ENCODE measurements around the gene SLC35G6.

Gene SLC35G6

GRCh38 chr17:7499161-7499560 lies 17.9 kb downstream of the SLC35G6 start:
- Histone ChIP-seq H3K36me3 (ENCODE audit: insufficient read depth, low read length) (peaks cover 83% of the 10 kb centered on the region), H3K4me1 (ENCODE audit: control insufficient read depth, insufficient read depth, low read length) (no peaks in the 10 kb centered on the region), H3K9me3 (replicated peaks; ENCODE audit: low read length) (no peaks in the 10 kb centered on the region), H3K4me3 (ENCODE audit: low read length) (no peak overlapping the region), H3K4me2 (ENCODE audit: low read length) (no peak overlapping the region), H3K27me3 (ENCODE audit: control insufficient read depth, insufficient read depth, low read length) (no peaks in the 10 kb centered on the region), H3K9ac (ENCODE audit: low read depth, low read length) (no peak overlapping the region)

GRCh38 chr17:7501729-7502128 lies 20.5 kb downstream of the SLC35G6 start:
- peaks cover 92% of the 10 kb centered on the region for H3K36me3 ChIP-seq (ENCODE audit: insufficient read depth, low read length)
- no peaks in the 10 kb centered on the region for H3K27me3 ChIP-seq (ENCODE audit: control insufficient read depth, insufficient read depth, low read length)
- no peaks in the 10 kb centered on the region for H3K4me1 ChIP-seq (ENCODE audit: control insufficient read depth, insufficient read depth, low read length)
- no peaks in the 10 kb centered on the region for H3K9me3 ChIP-seq (replicated peaks; ENCODE audit: low read length)
- no peak overlapping the region for H3K9ac ChIP-seq (ENCODE audit: low read depth, low read length)
- no peak overlapping the region for H3K4me2 ChIP-seq (ENCODE audit: low read length)
- H3K4me3 ChIP-seq (ENCODE audit: low read length): no peak overlapping the region

GRCh38 chr17:7502171-7502847 lies 21.1 kb downstream of the SLC35G6 start:
- peaks cover 91% of the 10 kb centered on the region for H3K36me3 ChIP-seq (ENCODE audit: insufficient read depth, low read length)
- no peaks in the 10 kb centered on the region for H3K27me3 ChIP-seq (ENCODE audit: control insufficient read depth, insufficient read depth, low read length)
- H3K4me2 ChIP-seq (ENCODE audit: low read length): no peak overlapping the region
- H3K9ac ChIP-seq (ENCODE audit: low read depth, low read length): no peak overlapping the region
- no peaks in the 10 kb centered on the region for H3K4me1 ChIP-seq (ENCODE audit: control insufficient read depth, insufficient read depth, low read length)
- H3K4me3 ChIP-seq (ENCODE audit: low read length): no peak overlapping the region
- no peaks in the 10 kb centered on the region for H3K9me3 ChIP-seq (replicated peaks; ENCODE audit: low read length)

GRCh38 chr17:7502987-7503386 lies 21.7 kb downstream of the SLC35G6 start:
- H3K4me2 ChIP-seq (ENCODE audit: low read length): no peak overlapping the region
- peaks cover 90% of the 10 kb centered on the region for H3K36me3 ChIP-seq (ENCODE audit: insufficient read depth, low read length)
- H3K4me1 ChIP-seq (ENCODE audit: control insufficient read depth, insufficient read depth, low read length): no peaks in the 10 kb centered on the region
- H3K9me3 ChIP-seq (replicated peaks; ENCODE audit: low read length): no peaks in the 10 kb centered on the region
- no peaks in the 10 kb centered on the region for H3K27me3 ChIP-seq (ENCODE audit: control insufficient read depth, insufficient read depth, low read length)
- H3K9ac ChIP-seq (ENCODE audit: low read depth, low read length): no peak overlapping the region
- H3K4me3 ChIP-seq (ENCODE audit: low read length): no peak overlapping the region

GRCh38 chr17:7503521-7503920 lies 22.3 kb downstream of the SLC35G6 start:
- peaks cover 90% of the 10 kb centered on the region for H3K36me3 ChIP-seq (ENCODE audit: insufficient read depth, low read length)

GRCh38 chr17:7508145-7508544 lies 26.9 kb downstream of the SLC35G6 start:
- no peak overlapping the region for H3K4me3 ChIP-seq (ENCODE audit: low read length)
- H3K36me3 ChIP-seq (ENCODE audit: insufficient read depth, low read length): peaks cover 90% of the 10 kb centered on the region
- H3K9me3 ChIP-seq (replicated peaks; ENCODE audit: low read length): no peaks in the 10 kb centered on the region
- no peak overlapping the region for H3K9ac ChIP-seq (ENCODE audit: low read depth, low read length)
- no peaks in the 10 kb centered on the region for H3K27me3 ChIP-seq (ENCODE audit: control insufficient read depth, insufficient read depth, low read length)
- H3K4me1 ChIP-seq (ENCODE audit: control insufficient read depth, insufficient read depth, low read length): no peaks in the 10 kb centered on the region
- no peak overlapping the region for H3K4me2 ChIP-seq (ENCODE audit: low read length)

More at GRCh38 chr17:7503521-7503920, 22.3 kb downstream of the SLC35G6 start:
- no peaks in the 10 kb centered on the region for H3K4me1 ChIP-seq (ENCODE audit: control insufficient read depth, insufficient read depth, low read length)
- no peaks in the 10 kb centered on the region for H3K9me3 ChIP-seq (replicated peaks; ENCODE audit: low read length)
- H3K9ac ChIP-seq (ENCODE audit: low read depth, low read length): no peak overlapping the region
- H3K27me3 ChIP-seq (ENCODE audit: control insufficient read depth, insufficient read depth, low read length): no peaks in the 10 kb centered on the region
- H3K4me2 ChIP-seq (ENCODE audit: low read length): no peak overlapping the region
- H3K4me3 ChIP-seq (ENCODE audit: low read length): no peak overlapping the region

GRCh38 chr17:7508846-7509245 lies 27.6 kb downstream of the SLC35G6 start:
- no peaks in the 10 kb centered on the region for H3K4me1 ChIP-seq (ENCODE audit: control insufficient read depth, insufficient read depth, low read length)
- H3K9ac ChIP-seq (ENCODE audit: low read depth, low read length): no peak overlapping the region
- peaks cover 90% of the 10 kb centered on the region for H3K36me3 ChIP-seq (ENCODE audit: insufficient read depth, low read length)
- H3K9me3 ChIP-seq (replicated peaks; ENCODE audit: low read length): no peaks in the 10 kb centered on the region
- no peaks in the 10 kb centered on the region for H3K27me3 ChIP-seq (ENCODE audit: control insufficient read depth, insufficient read depth, low read length)
- H3K4me3 ChIP-seq (ENCODE audit: low read length): no peak overlapping the region
- H3K4me2 ChIP-seq (ENCODE audit: low read length): no peak overlapping the region

- H3K36me3 ChIP-seq (ENCODE audit: insufficient read depth, low read length): peaks cover 88% of the 10 kb centered on the region
Measured at GRCh38 chr17:7509937-7510336, 28.7 kb downstream of the SLC35G6 start.

GRCh38 chr17:7511108-7511507 lies 29.9 kb downstream of the SLC35G6 start:
- H3K4me2 ChIP-seq (ENCODE audit: low read length): no peak overlapping the region
- H3K9ac ChIP-seq (ENCODE audit: low read depth, low read length): no peak overlapping the region
- no peaks in the 10 kb centered on the region for H3K9me3 ChIP-seq (replicated peaks; ENCODE audit: low read length)
- H3K27me3 ChIP-seq (ENCODE audit: control insufficient read depth, insufficient read depth, low read length): no peaks in the 10 kb centered on the region
- no peak overlapping the region for H3K4me3 ChIP-seq (ENCODE audit: low read length)
- H3K36me3 ChIP-seq (ENCODE audit: insufficient read depth, low read length): peaks cover 85% of the 10 kb centered on the region
- H3K4me1 ChIP-seq (ENCODE audit: control insufficient read depth, insufficient read depth, low read length): no peaks in the 10 kb centered on the region

More at GRCh38 chr17:7509937-7510336, 28.7 kb downstream of the SLC35G6 start:
- Histone ChIP-seq H3K4me3 (ENCODE audit: low read length) (no peak overlapping the region), H3K9ac (ENCODE audit: low read depth, low read length) (no peak overlapping the region), H3K4me2 (ENCODE audit: low read length) (no peak overlapping the region), H3K4me1 (ENCODE audit: control insufficient read depth, insufficient read depth, low read length) (no peaks in the 10 kb centered on the region), H3K9me3 (replicated peaks; ENCODE audit: low read length) (no peaks in the 10 kb centered on the region), H3K27me3 (ENCODE audit: control insufficient read depth, insufficient read depth, low read length) (no peaks in the 10 kb centered on the region)

GRCh38 chr17:7512105-7512504 lies 30.9 kb downstream of the SLC35G6 start:
- no peak overlapping the region for H3K4me2 ChIP-seq (ENCODE audit: low read length)
- H3K4me1 ChIP-seq (ENCODE audit: control insufficient read depth, insufficient read depth, low read length): no peaks in the 10 kb centered on the region
- no peaks in the 10 kb centered on the region for H3K9me3 ChIP-seq (replicated peaks; ENCODE audit: low read length)
- no peak overlapping the region for H3K4me3 ChIP-seq (ENCODE audit: low read length)
- H3K36me3 ChIP-seq (ENCODE audit: insufficient read depth, low read length): peaks cover 79% of the 10 kb centered on the region
- no peak overlapping the region for H3K9ac ChIP-seq (ENCODE audit: low read depth, low read length)
- no peaks in the 10 kb centered on the region for H3K27me3 ChIP-seq (ENCODE audit: control insufficient read depth, insufficient read depth, low read length)

- H3K9me3 ChIP-seq (replicated peaks; ENCODE audit: low read length): no peaks in the 10 kb centered on the region
- peaks cover 72% of the 10 kb centered on the region for H3K36me3 ChIP-seq (ENCODE audit: insufficient read depth, low read length)
- no peak overlapping the region for H3K4me2 ChIP-seq (ENCODE audit: low read length)
- H3K27me3 ChIP-seq (ENCODE audit: control insufficient read depth, insufficient read depth, low read length): no peaks in the 10 kb centered on the region
- no peak overlapping the region for H3K4me3 ChIP-seq (ENCODE audit: low read length)
- H3K9ac ChIP-seq (ENCODE audit: low read depth, low read length): no peak overlapping the region
- no peaks in the 10 kb centered on the region for H3K4me1 ChIP-seq (ENCODE audit: control insufficient read depth, insufficient read depth, low read length)
Measured at GRCh38 chr17:7512824-7513540, 31.7 kb downstream of the SLC35G6 start.
